Erythroblast (primary cell): ENCODE results near the gene EBLN2.

Source experiments
- GATA1 ChIP-seq: IDR thresholded peaks from 2 replicates; pipeline ENCODE4 v1.6.1; 2011; ENCODE audit warnings: low read depth, mild to moderate bottlenecking, control low read depth, low read length, moderate library complexity
- POLR2A ChIP-seq: IDR thresholded peaks from 2 replicates; pipeline ENCODE4 v1.6.1; 2011; ENCODE audit warnings: mild to moderate bottlenecking, low read length

DNA sequence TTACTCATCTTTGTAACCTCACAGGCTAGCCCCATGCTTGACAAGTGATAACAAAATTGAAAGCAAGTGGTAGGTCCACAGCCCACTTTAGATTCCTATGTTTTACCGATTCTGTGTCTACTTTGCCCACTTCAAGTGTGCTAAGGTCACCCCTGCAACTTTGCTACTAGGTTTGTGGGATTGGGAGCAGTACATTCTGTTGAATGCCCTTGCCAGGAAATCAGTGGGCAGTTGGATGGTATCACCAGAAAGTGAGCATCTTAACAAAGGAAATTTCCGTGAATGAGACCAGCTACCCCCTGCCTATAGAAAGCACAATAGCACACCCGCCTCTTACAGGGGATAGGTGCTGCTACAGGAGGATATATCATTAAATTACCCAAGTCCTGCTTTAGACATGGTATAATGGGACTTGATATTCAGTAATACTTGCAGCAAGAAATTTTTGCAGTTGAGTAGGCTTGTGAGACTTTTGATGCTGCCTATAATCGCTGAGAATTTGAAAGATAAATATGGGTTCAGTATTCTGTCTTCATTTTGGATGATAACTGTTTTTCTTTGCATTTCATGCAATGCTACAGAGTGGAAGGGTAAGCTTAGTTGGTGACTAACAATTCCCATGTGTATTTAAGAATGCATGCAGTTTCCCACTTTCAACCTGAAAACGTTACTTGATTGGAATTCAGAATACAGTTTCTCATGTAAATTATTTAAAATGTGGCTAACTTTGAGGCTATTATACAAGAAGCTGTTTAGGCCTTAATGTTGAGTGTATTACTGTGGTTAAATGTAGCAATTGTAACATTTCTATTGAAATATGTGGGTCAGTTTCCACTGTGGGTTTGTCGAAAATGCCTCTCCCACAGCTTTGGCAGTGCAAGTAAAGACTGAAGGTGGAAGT, 9.5 kb downstream of the EBLN2 start:
- no peak for TF ChIP-seq POLR2A
- no peak for TF ChIP-seq GATA1
